ENCODE data around the gene PDE4D. TPM values are rescaled to one million over a fixed set of nuclear protein-coding genes. Genes with fewer than 3 reads are reported as not detected.
A peak's percentile ranks its signal among the peaks of the same experiment; 100 is the strongest.

The PDE4D gene
- total RNA-seq, 1 experiment from 2014 or later: 2.1 TPM

- Histone ChIP-seq H2BK120ac (ENCODE audit: low read depth, low read length, poor library complexity, severe bottlenecking) (no peak overlapping the region), H2BK5ac (ENCODE audit: insufficient read length, low read length) (no peak overlapping the region), H3K79me2 (ENCODE audit: insufficient read depth, low read length) (no peaks in the 10 kb centered on the region), H2BK15ac (ENCODE audit: low read depth, low read length) (no peak overlapping the region), H3K9me3 (ENCODE audit: control insufficient read depth, low read depth, low read length) (no peaks in the 10 kb centered on the region), H2BK20ac (ENCODE audit: low read depth, low read length, poor library complexity, severe bottlenecking) (no peak overlapping the region), H4K8ac (replicated peaks; ENCODE audit: insufficient read length, low read depth, low read length) (no peak overlapping the region), H3K56ac (ENCODE audit: insufficient read length, low read depth, low read length) (no peak overlapping the region), H3K79me1 (ENCODE audit: insufficient read depth, low read depth, low read length, poor library complexity, severe bottlenecking) (no peaks in the 10 kb centered on the region), H4K20me1 (ENCODE audit: control insufficient read depth, insufficient read depth, insufficient read length) (no peaks in the 10 kb centered on the region), H4K5ac (ENCODE audit: insufficient read length, low read depth, low read length) (no peak overlapping the region), H3K23me2 (ENCODE audit: insufficient read length, low read depth, low read length, poor library complexity, severe bottlenecking) (no peaks in the 10 kb centered on the region), H2AK5ac (ENCODE audit: insufficient read length, low read length) (no peak overlapping the region), H3K4me2 (ENCODE audit: insufficient read depth, insufficient read length, low read length) (peak overlapping the region; percentile 31), H3K23ac (ENCODE audit: insufficient read length, low read depth, low read length) (no peak overlapping the region), H3K27ac (ENCODE audit: insufficient read length, low read depth, low read length) (no peak overlapping the region), H2BK12ac (ENCODE audit: insufficient read length, low read depth, low read length) (no peak overlapping the region), H2AFZ (ENCODE audit: low read length) (no peak overlapping the region), H3T11ph (ENCODE audit: low read length) (no peak overlapping the region), H3K14ac (ENCODE audit: insufficient read depth, low read length) (no peak overlapping the region; the same call in 1 of the 2 replicates), H3K9ac (ENCODE audit: extremely low read depth, insufficient read length, low read length) (no peak overlapping the region), H4K91ac (ENCODE audit: insufficient read length, low read depth, low read length) (no peak overlapping the region), H3K18ac (ENCODE audit: insufficient read length, low read depth, low read length) (no peak overlapping the region), H3K4me1 (ENCODE audit: insufficient read depth, low read length) (peaks cover 3% of the 10 kb centered on the region), H3K4ac (ENCODE audit: low read depth, low read length) (no peak overlapping the region), H3K27me3 (ENCODE audit: insufficient read depth, low read length) (no peaks in the 10 kb centered on the region)
- peak; percentile 63 for TF ChIP-seq CTCF (conservative IDR thresholded peaks at IDR 0.05)
- H3K36me3 Mint-ChIP-seq (ENCODE audit: insufficient read depth in 1 of 3, low read depth in 3 of 3): no peaks in the 10 kb centered on the region
- no CpG with 5 or more reads among the region's 17 CpGs for WGBS (ENCODE audit: extremely low coverage, insufficient read length, low lambda C conversion rate)
- DNase-seq: peak; percentile 91
- peak overlapping the region; percentile 23 to 25; a peak in 3 of 5 replicates for H3K4me3 Mint-ChIP-seq
- no peaks in the 10 kb centered on the region for H3K9me3 Mint-ChIP-seq
- H3K27ac Mint-ChIP-seq: peak overlapping the region in 2 of 3 experiments; percentile 29 to 85; a peak in 3 of 7 replicates
- peaks cover 42 to 43% of the 10 kb centered on the region in 2 experiments for H3K4me1 Mint-ChIP-seq
- no peaks in the 10 kb centered on the region; the same call in 1 of the 2 replicates for H3K27me3 Mint-ChIP-seq (ENCODE audit: low read depth)
Measured at GRCh38 chr5:59587489-59588337, 305.8 kb downstream of the PDE4D start.
